ENCODE data around the gene UGT1A4. TPM values are rescaled to one million over a fixed set of nuclear protein-coding genes. Genes with fewer than 3 reads are reported as not detected.
"Not testable (repeated sequence)": the region's sequence is repeated elsewhere in the genome, so short reads cannot be mapped to it uniquely, and the experiment has no call there.

The UGT1A4 gene
- total RNA-seq, 3 donors from 2014 or later: not detected

DNA sequence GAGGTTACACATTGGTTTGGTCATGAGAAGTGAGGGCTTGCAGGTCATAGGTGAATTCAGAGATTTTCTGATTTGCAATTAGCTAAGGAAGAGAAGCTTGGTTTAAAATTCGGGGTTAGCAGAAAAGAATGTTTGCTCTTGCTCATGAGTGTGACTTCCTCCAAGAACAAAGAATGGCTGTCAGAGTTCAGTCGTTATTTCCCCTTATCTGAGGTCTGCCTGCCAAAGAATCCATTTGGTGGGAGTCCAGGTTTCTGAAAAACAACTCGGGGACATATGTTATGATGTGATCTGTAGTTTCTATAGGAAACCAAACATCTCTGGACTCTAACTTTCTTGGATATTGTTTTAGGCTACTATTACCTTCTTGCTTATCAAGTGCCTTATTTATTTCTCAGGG, 29.0 kb upstream of the UGT1A4 start:
- peaks cover 12% of the 10 kb centered on the region for H3K27me3 Mint-ChIP-seq (ENCODE audit: low read depth)
- DNase-seq: no peak
- no peak overlapping the region for H3K4me3 Mint-ChIP-seq
- H3K36me3 Mint-ChIP-seq (ENCODE audit: insufficient read depth): no peaks in the 10 kb centered on the region
- no peaks in the 10 kb centered on the region for H3K4me1 Mint-ChIP-seq (ENCODE audit: low read depth)
- H3K9me3 Mint-ChIP-seq: no peaks in the 10 kb centered on the region
- no peak for ATAC-seq

DNA sequence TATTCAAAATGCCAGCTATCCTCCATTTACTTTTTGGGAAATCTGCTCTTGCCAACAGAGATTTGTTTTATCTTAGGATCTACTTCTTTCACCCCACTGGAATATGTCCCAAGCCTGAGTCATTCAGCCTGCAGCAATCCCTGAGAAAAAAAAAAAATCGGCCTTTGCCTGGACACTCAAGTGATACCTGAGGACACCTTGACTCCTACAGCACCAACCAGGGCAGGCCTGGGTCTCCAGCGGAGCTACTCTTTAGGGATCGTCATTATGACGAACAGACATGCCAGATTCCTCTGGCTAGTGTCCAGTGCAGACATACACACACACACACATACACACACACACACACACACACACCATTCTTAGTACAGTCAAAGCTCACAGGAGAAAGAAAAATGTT, 28.1 kb upstream of the UGT1A4 start:
- Mint-ChIP-seq H3K9me3 (no peaks in the 10 kb centered on the region), H3K27me3 (ENCODE audit: low read depth) (peaks cover 12% of the 10 kb centered on the region)
- no peak for ATAC-seq

DNA sequence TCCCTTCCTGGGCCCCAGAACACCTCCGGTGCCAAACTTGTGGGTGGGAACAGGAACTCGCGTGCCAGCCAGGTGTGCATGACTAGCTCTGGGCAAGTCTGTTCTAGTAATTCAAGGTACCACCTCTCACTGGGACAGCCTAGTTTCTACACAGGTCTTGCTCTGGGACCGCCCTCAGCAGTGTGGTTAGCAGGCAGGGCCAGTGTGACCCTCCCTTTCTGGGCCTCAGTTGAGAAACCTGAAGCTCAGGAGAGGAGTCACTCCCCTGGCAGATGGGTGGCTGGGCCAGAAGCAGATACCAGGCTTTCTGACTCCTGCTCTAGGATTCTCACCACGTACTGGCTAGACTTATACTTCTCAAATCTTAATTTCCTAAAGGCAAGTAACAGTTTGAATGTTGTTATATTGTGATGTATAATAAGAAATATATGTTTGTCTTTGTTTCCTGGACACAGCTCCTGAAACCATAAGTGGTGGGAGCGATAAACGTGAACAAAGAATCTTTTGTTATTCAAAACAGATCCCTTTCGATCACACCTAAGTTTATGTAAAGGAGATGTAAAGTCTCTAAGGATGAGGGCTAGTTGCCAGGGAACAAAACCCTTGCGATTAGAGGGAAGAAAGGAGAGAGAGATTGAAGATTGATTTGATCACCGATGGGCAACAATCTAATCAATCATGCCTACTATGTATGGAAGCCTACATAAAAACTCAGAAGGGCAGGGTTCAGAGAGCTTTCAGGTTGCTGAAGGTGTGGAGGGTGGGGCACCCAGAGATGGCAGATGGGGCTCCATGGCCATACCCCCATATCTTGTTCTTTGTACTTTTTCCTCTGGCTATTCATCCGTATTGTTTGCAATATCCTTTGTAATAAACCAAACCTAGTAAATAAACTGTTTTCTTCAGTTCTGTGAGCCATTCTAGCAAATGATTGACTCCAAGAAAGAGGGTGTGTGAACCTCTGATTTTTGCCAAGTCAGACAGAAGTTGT, 26.8 kb upstream of the UGT1A4 start:
- no peaks in the 10 kb centered on the region for H3K9me3 Mint-ChIP-seq
- no peak for DNase-seq
- H3K36me3 Mint-ChIP-seq (ENCODE audit: insufficient read depth): no peaks in the 10 kb centered on the region
- peaks cover 7% of the 10 kb centered on the region for H3K27me3 Mint-ChIP-seq (ENCODE audit: low read depth)
- no peaks in the 10 kb centered on the region for H3K4me1 Mint-ChIP-seq (ENCODE audit: low read depth)
- H3K4me3 Mint-ChIP-seq: no peak overlapping the region
- no peak for ATAC-seq

More for the DNA sequence above, 28.1 kb upstream of the UGT1A4 start:
- H3K4me1 Mint-ChIP-seq (ENCODE audit: low read depth): no peaks in the 10 kb centered on the region
- no peaks in the 10 kb centered on the region for H3K36me3 Mint-ChIP-seq (ENCODE audit: insufficient read depth)
- no peak overlapping the region for H3K4me3 Mint-ChIP-seq
- no peak for DNase-seq

GRCh38 chr2:233692648-233693047, 25.9 kb upstream of the UGT1A4 start, which contains the start of gene UGT1A6:
TSS of gene UGT1A6 (plus strand) at chr2:233692890. CDS start at chr2:233693005, 115 bp downstream.
- no peaks in the 10 kb centered on the region for H3K9me3 Mint-ChIP-seq
- DNase-seq (no peak), ATAC-seq (no peak)
- no peak within 1 kb of the TSS for H3K4me3 Mint-ChIP-seq
- no peaks in the 10 kb centered on the region for H3K4me1 Mint-ChIP-seq (ENCODE audit: low read depth)
- H3K36me3 Mint-ChIP-seq (ENCODE audit: insufficient read depth): no peaks in the 10 kb centered on the region
- peaks cover 10% of the 10 kb centered on the region for H3K27me3 Mint-ChIP-seq (ENCODE audit: low read depth)

DNA sequence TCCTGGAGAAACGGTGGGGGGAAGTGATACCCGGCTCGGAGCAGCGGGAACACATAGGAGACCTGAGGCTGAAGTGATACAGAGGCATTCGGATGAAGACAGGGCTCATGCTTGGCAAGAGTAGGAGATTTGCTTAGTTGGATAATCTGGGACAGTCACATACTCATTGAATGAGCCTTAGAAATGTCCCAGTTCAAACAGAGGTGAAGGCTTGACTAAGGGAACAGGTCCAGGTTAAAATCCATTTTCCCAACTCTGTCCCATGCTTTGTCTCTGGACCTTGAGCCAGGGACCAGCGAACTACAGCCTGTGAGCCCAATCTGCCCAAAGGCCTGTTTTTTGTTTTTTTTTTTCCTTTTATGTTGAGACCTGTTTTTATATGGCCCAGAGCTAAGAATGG, 24.6 kb upstream of the UGT1A4 start:
- Mint-ChIP-seq H3K27me3 (ENCODE audit: low read depth) (peaks cover 9% of the 10 kb centered on the region), H3K9me3 (no peaks in the 10 kb centered on the region), H3K36me3 (ENCODE audit: insufficient read depth) (no peaks in the 10 kb centered on the region), H3K4me3 (no peak overlapping the region), H3K4me1 (ENCODE audit: low read depth) (no peaks in the 10 kb centered on the region)
- ATAC-seq (no peak), DNase-seq (no peak)

- Mint-ChIP-seq H3K4me1 (ENCODE audit: low read depth) (no peaks in the 10 kb centered on the region), H3K27me3 (ENCODE audit: low read depth) (peaks cover 6% of the 10 kb centered on the region), H3K9me3 (no peaks in the 10 kb centered on the region), H3K4me3 (no peak overlapping the region), H3K36me3 (ENCODE audit: insufficient read depth) (no peaks in the 10 kb centered on the region)
- ATAC-seq (no peak), DNase-seq (no peak)
Observed at GRCh38 chr2:233698740-233699139, 19.8 kb upstream of the UGT1A4 start.

GRCh38 chr2:233699424-233700027, 19.0 kb upstream of the UGT1A4 start:
- no peaks in the 10 kb centered on the region for H3K9me3 Mint-ChIP-seq
- no peaks in the 10 kb centered on the region for H3K4me1 Mint-ChIP-seq (ENCODE audit: low read depth)
- DNase-seq: no peak
- no peak overlapping the region for H3K4me3 Mint-ChIP-seq
- peaks cover 6% of the 10 kb centered on the region for H3K27me3 Mint-ChIP-seq (ENCODE audit: low read depth)
- ATAC-seq: no peak
- no peaks in the 10 kb centered on the region for H3K36me3 Mint-ChIP-seq (ENCODE audit: insufficient read depth)

DNA sequence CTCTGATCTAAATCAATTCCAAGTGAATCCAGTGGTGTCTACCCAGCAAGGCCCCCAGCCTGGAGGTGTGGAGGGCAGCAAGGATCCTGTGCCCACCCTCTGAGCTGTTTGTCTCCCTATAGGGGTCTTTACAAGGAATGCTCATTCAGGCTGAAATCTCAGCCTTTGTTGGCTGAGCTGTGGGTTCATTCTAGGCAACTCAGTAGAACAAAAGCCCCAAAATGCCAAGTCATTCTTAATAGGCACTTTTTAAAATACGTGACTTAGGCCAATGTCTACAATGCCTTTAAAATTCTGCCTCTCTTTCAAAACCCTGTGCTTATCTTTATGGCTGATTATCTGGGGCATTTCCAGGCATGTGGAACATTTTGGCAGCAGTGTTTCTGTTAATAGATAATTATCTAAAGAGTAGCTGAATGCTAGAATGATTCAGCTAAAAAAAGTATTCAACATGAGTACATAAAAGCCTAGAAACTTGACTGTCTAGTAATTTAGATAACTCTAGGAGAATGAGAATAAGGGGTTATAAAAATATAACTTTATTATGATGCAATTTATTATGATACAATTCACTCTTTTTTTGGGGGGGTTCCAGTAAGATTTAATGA, 18.4 kb upstream of the UGT1A4 start:
- Mint-ChIP-seq H3K4me3 (no peak overlapping the region), H3K27me3 (ENCODE audit: low read depth) (peaks cover 6% of the 10 kb centered on the region)
- no peak for DNase-seq

GRCh38 chr2:233700842-233701241, 17.7 kb upstream of the UGT1A4 start:
- not testable (repeated sequence) for DNase-seq; H3K9me3 Mint-ChIP-seq; H3K4me3 Mint-ChIP-seq; ATAC-seq; H3K4me1 Mint-ChIP-seq (ENCODE audit: low read depth); H3K36me3 Mint-ChIP-seq (ENCODE audit: insufficient read depth); H3K27me3 Mint-ChIP-seq (ENCODE audit: low read depth)

More for the DNA sequence above, 18.4 kb upstream of the UGT1A4 start:
- H3K9me3 Mint-ChIP-seq: no peaks in the 10 kb centered on the region
- H3K4me1 Mint-ChIP-seq (ENCODE audit: low read depth): no peaks in the 10 kb centered on the region
- no peak for ATAC-seq
- H3K36me3 Mint-ChIP-seq (ENCODE audit: insufficient read depth): no peaks in the 10 kb centered on the region

DNA sequence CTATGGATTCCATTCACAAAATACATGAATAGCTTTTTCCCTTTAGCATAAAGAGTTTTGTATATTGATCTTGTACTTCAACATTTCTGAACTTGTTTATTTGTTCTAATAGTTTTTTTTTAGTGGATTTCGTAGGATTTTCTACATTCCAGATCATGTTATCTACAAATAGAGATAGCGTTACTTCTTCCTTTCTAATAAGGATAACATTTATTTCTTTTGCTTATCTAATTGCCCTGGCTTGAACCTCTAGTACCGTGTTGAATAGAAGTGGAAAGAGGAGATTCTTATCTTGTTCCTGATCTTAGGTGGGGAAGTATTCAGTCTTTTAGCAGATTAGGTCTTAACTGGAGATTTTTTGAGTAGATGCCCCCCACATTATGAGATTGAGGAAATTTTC, 16.3 kb upstream of the UGT1A4 start:
- no peak for DNase-seq
- Mint-ChIP-seq H3K4me1 (ENCODE audit: low read depth) (no peaks in the 10 kb centered on the region), H3K27me3 (ENCODE audit: low read depth) (peaks cover 5% of the 10 kb centered on the region), H3K4me3 (no peak overlapping the region), H3K36me3 (ENCODE audit: insufficient read depth) (no peaks in the 10 kb centered on the region), H3K9me3 (no peaks in the 10 kb centered on the region)
- ATAC-seq: no peak

GRCh38 chr2:233705911-233706506, 12.5 kb upstream of the UGT1A4 start:
- Mint-ChIP-seq H3K36me3 (ENCODE audit: insufficient read depth) (no peaks in the 10 kb centered on the region), H3K4me1 (ENCODE audit: low read depth) (no peaks in the 10 kb centered on the region), H3K9me3 (no peaks in the 10 kb centered on the region), H3K27me3 (ENCODE audit: low read depth) (peaks cover 4% of the 10 kb centered on the region), H3K4me3 (no peak overlapping the region)
- ATAC-seq (no peak), DNase-seq (no peak)

DNA sequence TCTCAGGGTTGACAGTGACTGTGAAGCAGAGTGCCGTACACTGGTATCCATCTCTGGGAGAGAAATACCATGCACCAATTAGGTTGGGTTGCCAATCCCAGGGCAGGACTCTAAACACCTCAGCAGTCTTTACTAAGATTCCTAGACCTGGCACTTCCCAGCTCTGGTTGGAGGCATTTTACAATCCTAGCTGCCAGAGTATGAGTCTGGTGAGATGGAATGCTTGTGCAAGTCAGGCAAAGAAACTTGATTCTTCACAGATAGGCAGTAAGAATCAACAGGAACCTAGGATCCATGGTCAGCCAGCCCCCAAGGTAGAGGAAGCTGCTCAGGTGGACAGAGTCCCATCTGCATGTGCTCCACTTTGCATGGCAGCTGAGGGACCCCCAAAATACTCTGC, 11.8 kb upstream of the UGT1A4 start:
- H3K4me3 Mint-ChIP-seq: no peak overlapping the region
- DNase-seq: no peak

GRCh38 chr2:233707940-233708644, 10.4 kb upstream of the UGT1A4 start:
- no peak overlapping the region for H3K4me3 Mint-ChIP-seq

More for the DNA sequence above, 11.8 kb upstream of the UGT1A4 start:
- Mint-ChIP-seq H3K27me3 (ENCODE audit: low read depth) (peaks cover 8% of the 10 kb centered on the region), H3K36me3 (ENCODE audit: insufficient read depth) (no peaks in the 10 kb centered on the region), H3K9me3 (no peaks in the 10 kb centered on the region), H3K4me1 (ENCODE audit: low read depth) (no peaks in the 10 kb centered on the region)
- no peak for ATAC-seq

DNA sequence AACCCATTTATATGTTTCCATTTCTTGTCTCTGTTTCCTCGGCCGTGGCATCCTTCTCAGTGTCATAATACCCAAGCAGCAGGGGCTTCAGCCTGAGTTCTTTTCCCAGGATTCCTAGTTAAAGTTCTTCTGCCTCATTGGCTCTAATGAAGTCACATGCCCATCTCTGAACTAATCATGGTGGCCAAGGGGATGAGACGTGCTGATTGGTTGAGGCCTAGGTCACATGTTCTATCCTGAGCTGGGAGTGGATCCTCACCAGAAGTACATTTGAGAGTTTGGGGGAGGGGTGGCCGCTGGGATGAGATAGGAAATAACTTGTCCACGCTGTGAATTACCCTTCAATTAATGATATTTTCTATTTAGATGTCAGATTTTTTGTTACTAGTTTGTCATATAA, 9.6 kb upstream of the UGT1A4 start:
- Mint-ChIP-seq H3K4me3 (no peak overlapping the region), H3K9me3 (no peaks in the 10 kb centered on the region), H3K4me1 (ENCODE audit: low read depth) (no peaks in the 10 kb centered on the region), H3K36me3 (ENCODE audit: insufficient read depth) (no peaks in the 10 kb centered on the region), H3K27me3 (ENCODE audit: low read depth) (peaks cover 13% of the 10 kb centered on the region)
- ATAC-seq (no peak), DNase-seq (no peak)

More at GRCh38 chr2:233707940-233708644, 10.4 kb upstream of the UGT1A4 start:
- DNase-seq: no peak
- Mint-ChIP-seq H3K36me3 (ENCODE audit: insufficient read depth) (no peaks in the 10 kb centered on the region), H3K9me3 (no peaks in the 10 kb centered on the region), H3K4me1 (ENCODE audit: low read depth) (no peaks in the 10 kb centered on the region), H3K27me3 (ENCODE audit: low read depth) (peaks cover 8% of the 10 kb centered on the region)
- no peak for ATAC-seq

Data from activated T-cell treated with anti-CD3 and anti-CD28 coated beads, Interleukin-2, amount 50 U/mL, for 4 hours (primary cell).